Right lobe of liver (tissue), 6 donors: ENCODE measurements around the gene FOXN1. TPM values are rescaled to one million over a fixed set of nuclear protein-coding genes. Genes with fewer than 3 reads are reported as not detected.
"Not testable (repeated sequence)": the region's sequence is repeated elsewhere in the genome, so short reads cannot be mapped to it uniquely, and the experiment has no call there.

Source experiments
- ATAC-seq, 4 donors: fragments of 200-7000 bp; cut with Tn5 transposase; one replicate each; pipeline ENCODE4 v1.9.1; 2020; ENCODE audit warnings: mild to moderate bottlenecking in 4 of 4, moderate library complexity in 4 of 4
- DNase-seq, 3 donors: peaks; one replicate each; pipeline ENCODE4 v3.0.0-alpha.2; 2020
- H3K27ac ChIP-seq, 3 donors: fragments of 200-600 bp; one replicate each; pipeline ENCODE4 v1.8.0; 2022
- H3K27me3 ChIP-seq, 2 donors: fragments of 200-600 bp; one replicate each; pipeline ENCODE4 v1.8.0; 2022
- H3K36me3 ChIP-seq, 4 donors: fragments of 200-600 bp; sonication (generic) in 1 of 4; one replicate each; pipeline versions ENCODE4 v1.5.1 to v1.8.0; 2017 to 2022; ENCODE audit warnings: control low read depth in 1 of 4
- H3K4me1 ChIP-seq, 4 donors: fragments of 200-600 bp; sonication (generic) in 1 of 4; one replicate each; pipeline versions ENCODE4 v1.5.1 to v1.8.0; 2017 to 2022; ENCODE audit warnings: control low read depth in 1 of 4
- H3K4me3 ChIP-seq, 3 donors: fragments of 200-600 bp; one replicate each; pipeline ENCODE4 v1.8.0; 2022
- H3K9me3 ChIP-seq, 4 donors: fragments of 200-600 bp; sonication (generic) in 1 of 4; one replicate each; pipeline versions ENCODE4 v1.5.1 to v1.8.0; 2017 to 2022; ENCODE audit warnings: control low read depth in 1 of 4
- CTCF ChIP-seq, 4 donors: fragments of 200-600 bp in 3 of 4; fragments of 450-650 bp in 1 of 4; IDR thresholded peaks; one replicate each; pipeline versions ENCODE4 v1.5.1 to v1.8.0; 2016 to 2022; ENCODE audit warnings: antibody characterized with exemption in 4 of 4, mild to moderate bottlenecking in 2 of 4
- POLR2A ChIP-seq: fragments of 450-650 bp; IDR thresholded peaks from one replicate; pipeline ENCODE4 v1.6.1; 2017; ENCODE audit warnings: antibody characterized with exemption, mild to moderate bottlenecking
- WGBS: methylation state at CpG from one replicate; pipeline ENCODE4 v1.1.6; 2018; ENCODE audit warnings: low coverage, low lambda C conversion rate; ENCODE audit not compliant: insufficient coverage; ENCODE audit errors: missing lambda C conversion rate; 5-methylcytosine and 5-hydroxymethylcytosine counted together
- intact Hi-C, 2 donors: fragments of 100-400 bp; cut with DNase I; formaldehyde crosslinking; loops; one replicate each; pipeline versions ENCODE4 v1.11.2 to v1.14.1; 2022
- total RNA-seq, 6 experiments: library from RNA; depleted of rRNA in 2 of 6; stranded (reverse); fragments of >200 nt in 2 of 6; fragmentation: NEBNext Ultra II Directional in 3 of 6; extraction: Animal tissue kit (Norgen Biotek cat#: 25700) in 3 of 6; gene quantifications; one replicate each; pipeline versions ENCODE4 v1.1.0 to v1.2.4, GENCODE V29; 2016 to 2023
- donor health status: DM: no; HTN: yes; CAD: no.
- donor health status: DM: no; HTN: no; CAD: no.
- donor health status: DM: no; HTN: no; CAD: no.
- donor health status: DM: no; HTN: yes; CAD: no.
- donor health status: DM: no; HTN: yes; CAD: no.

FOXN1 gene
- total RNA-seq, 6 experiments from 2014 or later, result not detected

GRCh38 chr17:28466521-28467048 is 39.6 kb upstream of the FOXN1 start:
- no peak overlapping the region for H3K27ac ChIP-seq
- H3K4me3 ChIP-seq, result no peak overlapping the region
- H3K36me3 ChIP-seq, result no peaks in the 10 kb centered on the region
- no peaks in the 10 kb centered on the region for H3K9me3 ChIP-seq
- peaks cover 0 to 6% (median 0%) of the 10 kb centered on the region in 4 donors for H3K4me1 ChIP-seq
- no peak for DNase-seq
- WGBS, result 12% methylated on average over 2 of the region's 5 CpGs
- H3K27me3 ChIP-seq, result no peaks in the 10 kb centered on the region
- intact Hi-C loops, result no loop called here
- no peak for TF ChIP-seq POLR2A
- TF ChIP-seq CTCF (IDR thresholded peaks at IDR 0.05), result no peak
- peak; percentile 25 to 57 (median 43) for ATAC-seq

GRCh38 chr17:28467456-28468025 is 38.6 kb upstream of the FOXN1 start:
- ATAC-seq, result no peak
- H3K36me3 ChIP-seq, result no peaks in the 10 kb centered on the region
- TF ChIP-seq POLR2A, result no peak
- TF ChIP-seq CTCF (IDR thresholded peaks at IDR 0.05), result no peak
- no peaks in the 10 kb centered on the region for H3K27me3 ChIP-seq
- no peak for DNase-seq
- H3K4me3 ChIP-seq, result no peak overlapping the region
- H3K27ac ChIP-seq, result no peak overlapping the region
- 55% methylated on average over 17 of the region's 17 CpGs for WGBS
- peaks cover 0 to 6% (median 0%) of the 10 kb centered on the region in 4 donors for H3K4me1 ChIP-seq
- intact Hi-C loops, result no loop called here
- H3K9me3 ChIP-seq, result no peaks in the 10 kb centered on the region

- H3K4me3 ChIP-seq, H3K27ac ChIP-seq, H3K36me3 ChIP-seq, H3K4me1 ChIP-seq, intact Hi-C loops, DNase-seq, H3K9me3 ChIP-seq, ATAC-seq, H3K27me3 ChIP-seq: not testable (repeated sequence)
- 54% methylated on average over 13 of the region's 20 CpGs for WGBS
These were observed 38.0 kb upstream of the FOXN1 start for GRCh38 chr17:28468033-28468735.

DNA sequence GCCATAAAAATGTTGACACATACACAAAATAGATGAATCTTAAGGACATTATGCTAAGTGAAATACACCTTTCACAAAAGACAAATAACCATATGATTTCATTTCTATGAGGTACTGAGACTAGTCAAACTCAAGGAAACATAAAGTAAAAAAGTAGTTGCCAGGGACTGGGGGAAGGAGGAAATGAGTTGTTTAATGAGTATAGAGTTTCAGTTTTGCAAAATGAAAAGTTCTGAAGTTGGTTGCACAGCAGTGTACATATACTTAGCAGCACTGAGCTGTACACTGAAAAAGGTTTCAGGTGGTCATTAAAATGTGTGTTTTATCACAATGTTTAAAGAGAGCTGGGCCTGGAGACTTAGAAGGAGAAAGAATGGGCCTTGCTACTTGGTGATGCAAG is 37.4 kb upstream of the FOXN1 start:
- Histone ChIP-seq H3K36me3 (no peaks in the 10 kb centered on the region), H3K9me3 (no peaks in the 10 kb centered on the region), H3K4me3 (no peak overlapping the region), H3K27me3 (no peaks in the 10 kb centered on the region), H3K4me1 (peaks cover 0 to 6% (median 0%) of the 10 kb centered on the region in 4 donors), H3K27ac (no peak overlapping the region)
- ATAC-seq (no peak), DNase-seq (no peak)
- intact Hi-C loops, result no loop called here
- TF ChIP-seq POLR2A, result no peak
- TF ChIP-seq CTCF (IDR thresholded peaks at IDR 0.05), result no peak

DNA sequence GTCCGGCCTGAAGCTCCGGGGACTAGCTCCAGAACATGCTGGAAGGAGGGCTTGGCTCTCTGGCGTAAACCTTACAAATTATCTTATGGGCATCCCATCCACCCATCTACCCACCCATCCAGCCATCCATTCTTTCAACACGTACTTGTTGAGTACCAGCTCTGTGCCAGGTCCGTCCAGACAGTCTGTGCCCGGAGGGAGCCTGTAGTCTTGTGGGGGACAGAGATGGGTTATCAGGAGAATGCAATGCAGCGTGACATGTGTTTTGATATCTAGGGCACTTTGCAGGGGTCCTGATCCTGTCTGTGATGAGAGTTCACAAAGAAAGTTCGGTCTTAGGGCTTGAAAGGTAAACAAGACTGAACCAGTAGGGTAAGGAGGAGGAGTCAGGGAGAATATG is 36.8 kb upstream of the FOXN1 start:
- H3K27ac ChIP-seq, result no peak overlapping the region
- intact Hi-C loops, result no loop called here
- H3K9me3 ChIP-seq, result no peaks in the 10 kb centered on the region
- DNase-seq (no peak), ATAC-seq (no peak)
- TF ChIP-seq CTCF (IDR thresholded peaks at IDR 0.05), result no peak
- no peak for TF ChIP-seq POLR2A
- H3K4me1 ChIP-seq, result peaks cover 0 to 6% (median 0%) of the 10 kb centered on the region in 4 donors
- H3K27me3 ChIP-seq, result no peaks in the 10 kb centered on the region
- no peaks in the 10 kb centered on the region for H3K36me3 ChIP-seq
- 94% methylated on average over 3 of the region's 8 CpGs for WGBS
- H3K4me3 ChIP-seq, result no peak overlapping the region
